GM18909 (cell line): ENCODE measurements around the gene ATP8A2.
A peak's percentile ranks its signal among the peaks of the same experiment; 100 is the strongest.
"Not testable (repeated sequence)": the region's sequence is repeated elsewhere in the genome, so short reads cannot be mapped to it uniquely, and the experiment has no call there.

Experiments used
- ATAC-seq: cut with Tn5 transposase; IDR thresholded peaks from one replicate; pipeline ENCODE4 v1.9.1; 2021; ENCODE audit warnings: mild to moderate bottlenecking; ENCODE audit not compliant: unreplicated experiment, poor library complexity

ATP8A2 gene

DNA sequence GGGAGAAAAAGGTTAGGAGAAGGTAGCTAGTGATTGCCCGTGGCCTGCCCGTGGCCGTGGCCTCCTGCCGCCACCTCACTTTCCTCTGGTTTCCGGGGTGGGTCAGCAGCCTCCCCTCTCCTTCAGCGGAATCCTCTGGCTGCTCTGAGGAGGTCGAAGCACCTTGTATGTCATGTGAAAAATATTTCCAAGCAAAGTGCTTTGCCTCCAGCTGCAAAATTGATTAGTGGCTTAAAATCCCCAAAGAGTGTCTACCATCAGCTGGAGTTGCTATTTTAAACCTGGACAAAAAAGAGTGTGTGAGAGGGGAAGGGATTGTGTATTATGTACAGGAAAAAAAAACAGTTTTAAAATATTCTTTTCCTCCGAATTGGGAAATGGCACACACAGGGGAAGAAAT, 697.9 kb downstream of the ATP8A2 start:
- ATAC-seq: not testable (repeated sequence)

DNA sequence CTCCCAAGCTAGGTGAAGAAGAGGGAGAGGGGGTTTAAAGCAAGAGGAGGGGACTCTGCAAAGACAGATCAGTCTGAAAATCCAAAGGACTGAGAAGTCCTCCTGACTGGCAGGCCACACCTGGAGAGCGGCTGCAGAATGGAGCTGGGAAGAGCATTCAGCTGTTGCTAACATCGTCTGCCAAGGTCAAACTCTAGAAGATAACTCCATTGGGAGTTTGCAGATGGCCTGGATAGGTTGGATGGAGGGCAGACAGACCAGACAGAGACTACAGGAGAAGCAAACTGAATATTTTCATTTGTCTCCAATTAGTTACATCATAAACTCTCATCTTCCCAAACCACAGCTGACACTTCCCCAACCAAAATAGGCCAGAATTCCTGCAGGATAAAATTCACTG, 699.9 kb downstream of the ATP8A2 start:
- ATAC-seq: no peak

DNA sequence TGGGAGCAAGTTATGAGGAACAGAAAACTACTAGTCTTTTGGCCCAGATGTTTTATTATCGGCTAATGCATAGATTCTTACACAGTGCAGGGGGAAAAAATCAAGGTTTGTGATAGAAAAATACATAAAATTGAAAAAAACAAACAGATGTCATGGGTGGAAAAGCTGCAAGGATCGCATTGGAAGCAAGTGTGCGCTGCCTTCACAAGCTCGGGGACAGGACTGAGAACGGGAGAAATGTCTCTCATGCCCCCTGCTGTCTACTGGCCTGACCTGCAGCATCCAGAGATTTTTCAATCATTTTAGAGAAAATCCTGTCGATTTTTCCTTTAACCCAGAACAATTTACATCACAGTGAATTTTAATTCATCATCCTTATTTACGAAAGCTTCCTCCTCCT, 700.6 kb downstream of the ATP8A2 start:
- peak; percentile 47 for ATAC-seq

DNA sequence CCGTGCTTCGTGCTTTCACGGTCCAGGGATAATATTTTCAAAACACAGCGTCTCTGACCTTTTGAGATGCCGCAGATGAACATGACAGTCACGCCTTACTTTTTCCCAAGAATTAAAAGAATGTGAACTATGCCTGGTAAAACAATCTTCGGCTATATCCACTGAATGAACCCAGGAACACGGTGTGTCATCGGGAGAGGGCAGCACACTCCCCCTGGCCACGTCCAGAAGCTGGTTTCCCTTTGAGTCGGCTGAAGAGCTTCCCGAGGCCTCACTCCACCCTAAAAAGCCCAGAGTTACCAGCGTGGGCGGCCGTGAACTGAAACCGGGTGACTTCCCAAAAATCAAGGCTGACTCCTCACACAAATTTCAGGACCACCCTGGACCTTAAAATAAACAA, 702.9 kb downstream of the ATP8A2 start:
- no peak for ATAC-seq
